Urinary bladder (tissue), 4 donors: ENCODE measurements around the gene LCN6. TPM values are rescaled to one million over a fixed set of nuclear protein-coding genes. Genes with fewer than 3 reads are reported as not detected.
"Not testable (repeated sequence)": the region's sequence is repeated elsewhere in the genome, so short reads cannot be mapped to it uniquely, and the experiment has no call there.

Experiments used
- DNase-seq: peaks from one replicate; pipeline ENCODE4 v3.0.0-alpha.2; 2015; ENCODE audit errors: extremely low spot score
- H3K27ac ChIP-seq: one replicate; pipeline ENCODE4 v1.5.1; 2013; ENCODE audit warnings: low read depth, mild to moderate bottlenecking, moderate library complexity
- H3K36me3 ChIP-seq: one replicate; pipeline ENCODE4 v1.6.1; 2013; ENCODE audit warnings: mild to moderate bottlenecking, moderate library complexity; ENCODE audit not compliant: insufficient read depth
- H3K4me1 ChIP-seq: one replicate; pipeline ENCODE4 v1.6.1; 2013; ENCODE audit warnings: mild to moderate bottlenecking, moderate library complexity; ENCODE audit not compliant: insufficient read depth
- H3K4me3 ChIP-seq: one replicate; pipeline ENCODE4 v1.5.1; 2013; ENCODE audit warnings: low read depth, low read length
- WGBS: extraction: QIAGEN DNeasy Blood & Tissue Kit; methylation state at CpG from one replicate; pipeline ENCODE4 v1.1.7; 2013; 5-methylcytosine and 5-hydroxymethylcytosine counted together
- polyA plus RNA-seq: library from polyadenylated mRNA; stranded (reverse); fragments of 200-250 nt; gene quantifications from one replicate; pipeline ENCODE4 v1.2.3, GENCODE V29; 2013
- total RNA-seq: library from RNA; depleted of rRNA; stranded (reverse); fragments of >200 nt; gene quantifications from one replicate; pipeline ENCODE4 v1.2.3, GENCODE V29; 2014
- donor health status: healthy with polysubstance abuse.
- donor health status: healthy.

LCN6 gene
- total and polyA plus RNA-seq, 2 donors = 26.6 TPM; not detected in 1

DNA sequence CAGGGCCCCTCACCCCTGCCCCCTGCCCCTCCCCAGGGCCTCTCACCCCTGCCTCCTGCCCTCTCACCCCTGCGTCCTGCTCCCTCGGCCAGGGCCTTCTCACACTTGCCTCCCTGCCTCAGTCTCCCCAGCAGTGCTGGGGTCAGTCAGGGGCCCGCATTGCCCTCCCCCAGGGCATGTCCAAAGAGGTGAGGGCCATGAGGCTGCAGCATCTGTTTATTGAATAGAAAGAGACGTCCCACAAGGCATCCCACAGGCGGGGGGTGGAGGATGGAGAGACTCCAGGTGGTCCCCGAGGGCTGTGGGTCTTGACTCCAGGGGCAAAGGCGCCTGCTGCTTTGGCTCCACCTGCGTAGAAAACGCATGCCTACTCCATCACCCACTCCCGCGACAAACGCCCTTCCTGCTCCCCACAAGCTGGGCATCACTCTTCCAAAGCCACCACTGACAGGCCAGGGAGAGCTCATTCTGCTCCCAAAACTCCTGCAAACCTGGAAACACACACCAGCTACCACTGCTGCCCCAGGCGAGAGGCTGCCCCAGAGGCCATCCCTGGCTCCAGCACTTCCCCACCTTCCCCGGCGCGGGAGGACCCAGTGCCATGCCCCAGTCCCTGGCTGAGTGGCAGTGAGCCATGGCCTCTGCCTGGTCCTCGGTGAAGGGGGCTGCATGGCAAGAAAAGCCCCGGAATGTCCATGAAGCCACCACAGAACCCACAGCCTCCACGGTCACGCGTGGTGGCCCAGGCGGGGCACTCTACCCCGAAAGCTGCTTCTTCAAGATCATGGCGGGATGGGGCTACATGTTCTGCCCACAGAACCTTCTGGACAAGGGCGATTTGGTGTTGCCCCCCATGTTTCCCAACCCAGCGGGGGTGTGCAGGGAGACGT lies 11.4 kb upstream of the LCN6 start:
- H3K36me3 ChIP-seq = no peaks in the 10 kb centered on the region
- no peak overlapping the region for H3K27ac ChIP-seq
- no peak for DNase-seq
- WGBS = 86% methylated on average over 27 of the region's 27 CpGs
- H3K4me1 ChIP-seq = peaks cover 1% of the 10 kb centered on the region
- no peak overlapping the region for H3K4me3 ChIP-seq

DNA sequence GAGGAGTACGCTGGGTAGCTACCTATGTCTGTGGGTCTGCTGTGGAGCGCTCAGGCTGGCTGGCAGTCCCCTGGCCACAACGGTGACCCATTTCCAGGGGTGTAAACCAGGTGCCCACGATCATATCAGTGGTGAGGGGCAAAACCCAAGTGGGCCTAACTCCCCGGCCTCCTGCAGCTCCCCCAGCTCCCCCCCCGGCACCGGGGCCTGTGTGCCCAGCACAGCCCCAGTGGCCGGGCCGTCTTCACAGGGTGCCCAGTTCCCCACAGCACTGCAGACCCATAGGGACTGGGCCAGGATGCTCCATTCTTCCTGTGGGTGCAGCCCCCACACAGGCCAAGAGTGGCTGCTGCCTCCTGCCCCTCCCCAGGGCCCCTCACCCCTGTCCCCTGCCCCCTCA lies 10.7 kb upstream of the LCN6 start:
- DNase-seq = no peak
- H3K4me3 ChIP-seq = no peak overlapping the region
- H3K4me1 ChIP-seq = peaks cover 1% of the 10 kb centered on the region
- no peaks in the 10 kb centered on the region for H3K36me3 ChIP-seq
- 80% methylated on average over 9 of the region's 9 CpGs for WGBS
- no peak overlapping the region for H3K27ac ChIP-seq

DNA sequence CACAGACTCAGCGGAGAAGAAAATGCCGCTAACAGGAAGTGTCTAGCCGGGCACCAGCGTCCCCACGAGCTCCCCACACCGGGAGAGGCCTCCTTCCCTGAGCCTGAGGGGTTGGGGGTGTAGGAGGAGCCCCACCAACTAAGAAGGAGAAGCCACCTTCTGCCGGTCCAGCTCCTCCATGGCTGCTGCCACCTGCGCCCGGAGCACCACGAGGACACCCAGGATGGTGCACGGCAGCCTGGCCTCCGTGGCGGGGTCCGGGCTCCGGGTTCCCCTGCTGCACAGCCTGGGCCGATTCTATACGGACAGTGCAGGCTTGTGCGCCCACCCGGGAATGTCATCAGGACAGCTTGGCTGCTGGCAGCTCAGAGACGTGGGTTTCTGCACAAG lies 9.4 kb upstream of the LCN6 start:
- Histone ChIP-seq H3K27ac (no peak overlapping the region), H3K36me3 (no peaks in the 10 kb centered on the region), H3K4me1 (no peaks in the 10 kb centered on the region), H3K4me3 (no peak overlapping the region)
- no peak for DNase-seq
- 82% methylated on average over 20 of the region's 20 CpGs for WGBS

DNA sequence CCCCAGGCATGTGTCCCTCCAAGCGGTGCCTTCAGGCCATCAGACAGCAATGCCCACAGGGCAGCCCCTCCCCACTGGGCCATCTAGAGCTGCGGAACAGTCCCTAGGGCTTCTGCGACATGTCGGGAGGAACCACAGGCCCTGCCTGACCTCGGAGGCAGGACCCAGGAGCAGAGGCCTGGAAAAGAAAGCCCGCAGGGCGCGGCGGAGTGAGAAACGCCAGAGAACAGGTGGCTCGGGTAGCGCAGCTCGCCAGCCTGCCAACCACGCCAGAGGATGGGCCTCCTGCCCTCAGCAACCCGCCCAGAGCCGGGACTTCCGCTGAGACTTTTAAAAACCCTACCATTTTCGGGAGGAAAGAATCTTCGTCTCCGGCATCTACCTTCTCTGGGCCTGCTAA lies 9.0 kb upstream of the LCN6 start:
- Histone ChIP-seq H3K4me3 (no peak overlapping the region), H3K36me3 (no peaks in the 10 kb centered on the region), H3K4me1 (no peaks in the 10 kb centered on the region), H3K27ac (no peak overlapping the region)
- WGBS = 91% methylated on average over 20 of the region's 20 CpGs
- DNase-seq = no peak

DNA sequence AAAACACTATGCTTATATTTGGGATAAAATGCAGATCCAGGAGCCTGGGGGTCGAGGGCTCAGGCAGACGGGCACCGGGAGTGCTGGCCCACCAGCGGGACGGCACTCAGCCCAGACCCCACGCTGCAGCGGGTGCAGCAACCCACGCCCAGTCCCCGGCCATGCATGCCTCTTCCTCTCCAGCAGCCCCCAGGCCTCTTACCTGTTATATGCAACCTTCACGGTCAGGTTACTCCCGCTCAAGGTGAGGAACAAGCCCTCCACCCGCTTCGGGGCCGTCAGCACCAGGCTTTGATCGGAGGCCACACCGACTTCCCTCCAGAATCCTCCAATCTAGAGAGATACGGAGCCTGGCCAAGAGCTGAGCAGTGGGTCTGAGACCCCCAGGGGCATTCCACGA lies 8.5 kb upstream of the LCN6 start:
- DNase-seq = no peak
- 90% methylated on average over 18 of the region's 18 CpGs for WGBS
- H3K4me1 ChIP-seq = no peaks in the 10 kb centered on the region
- no peaks in the 10 kb centered on the region for H3K36me3 ChIP-seq
- H3K27ac ChIP-seq = no peak overlapping the region
- no peak overlapping the region for H3K4me3 ChIP-seq

DNA sequence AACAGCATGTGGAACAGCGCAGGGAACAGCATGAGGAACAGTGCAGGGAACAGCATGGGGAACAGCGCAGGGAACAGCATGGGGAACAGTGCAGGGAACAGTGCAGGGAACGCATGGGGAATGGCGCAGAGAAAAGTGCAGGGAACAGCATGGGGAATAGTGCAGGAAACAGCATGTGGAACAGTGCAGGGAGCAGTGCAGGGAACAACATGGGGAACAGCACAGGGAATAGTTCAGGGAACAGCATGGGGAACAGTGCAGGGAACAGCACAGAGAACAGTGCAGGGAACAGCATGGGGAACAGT lies 7.8 kb upstream of the LCN6 start:
- no peak for DNase-seq
- Histone ChIP-seq H3K4me3 (no peak overlapping the region), H3K36me3 (no peaks in the 10 kb centered on the region), H3K27ac (no peak overlapping the region), H3K4me1 (no peaks in the 10 kb centered on the region)
- WGBS = 97% methylated on average over 4 of the region's 4 CpGs

DNA sequence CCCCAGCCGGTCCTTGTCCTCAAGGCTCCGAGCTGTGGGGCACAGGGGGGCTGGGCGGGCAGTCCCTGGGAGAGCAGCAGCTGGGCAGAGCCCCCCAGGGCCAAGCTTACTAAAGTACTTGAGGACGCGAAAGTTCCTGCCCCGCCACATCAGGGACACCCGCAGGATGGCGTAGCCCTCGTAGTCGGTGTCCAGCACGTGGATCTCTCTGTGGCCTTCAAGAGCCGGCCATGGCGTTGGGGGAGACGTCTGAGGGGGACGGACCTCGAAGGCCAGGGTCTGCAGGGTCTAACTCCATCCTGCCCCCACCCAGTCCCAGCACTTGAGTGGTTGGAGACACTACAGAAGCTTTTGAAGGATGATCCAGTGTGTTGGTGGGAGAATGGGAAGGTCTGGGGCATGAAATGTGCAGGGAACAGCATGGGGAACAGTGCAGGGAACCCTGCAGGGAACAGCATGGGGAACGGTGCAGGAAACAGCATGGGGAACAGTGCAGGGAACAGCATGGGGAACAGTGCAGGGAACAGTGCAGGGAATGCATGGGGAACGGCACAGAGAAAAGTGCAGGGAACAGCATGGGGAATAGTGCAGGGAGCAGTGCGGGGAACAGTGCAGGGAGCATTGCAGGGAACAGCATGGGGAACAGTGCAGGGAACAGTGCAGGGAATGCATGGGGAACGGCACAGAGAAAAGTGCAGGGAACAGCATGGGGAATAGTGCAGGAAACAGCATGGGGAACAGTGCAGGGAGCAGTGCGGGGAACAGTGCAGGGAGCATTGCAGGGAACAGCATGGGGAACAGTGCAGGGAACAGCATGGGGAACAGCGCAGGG lies 7.2 kb upstream of the LCN6 start:
- H3K4me1 ChIP-seq, H3K4me3 ChIP-seq, H3K27ac ChIP-seq, H3K36me3 ChIP-seq, DNase-seq: not testable (repeated sequence)
- WGBS = 88% methylated on average over 22 of the region's 22 CpGs

DNA sequence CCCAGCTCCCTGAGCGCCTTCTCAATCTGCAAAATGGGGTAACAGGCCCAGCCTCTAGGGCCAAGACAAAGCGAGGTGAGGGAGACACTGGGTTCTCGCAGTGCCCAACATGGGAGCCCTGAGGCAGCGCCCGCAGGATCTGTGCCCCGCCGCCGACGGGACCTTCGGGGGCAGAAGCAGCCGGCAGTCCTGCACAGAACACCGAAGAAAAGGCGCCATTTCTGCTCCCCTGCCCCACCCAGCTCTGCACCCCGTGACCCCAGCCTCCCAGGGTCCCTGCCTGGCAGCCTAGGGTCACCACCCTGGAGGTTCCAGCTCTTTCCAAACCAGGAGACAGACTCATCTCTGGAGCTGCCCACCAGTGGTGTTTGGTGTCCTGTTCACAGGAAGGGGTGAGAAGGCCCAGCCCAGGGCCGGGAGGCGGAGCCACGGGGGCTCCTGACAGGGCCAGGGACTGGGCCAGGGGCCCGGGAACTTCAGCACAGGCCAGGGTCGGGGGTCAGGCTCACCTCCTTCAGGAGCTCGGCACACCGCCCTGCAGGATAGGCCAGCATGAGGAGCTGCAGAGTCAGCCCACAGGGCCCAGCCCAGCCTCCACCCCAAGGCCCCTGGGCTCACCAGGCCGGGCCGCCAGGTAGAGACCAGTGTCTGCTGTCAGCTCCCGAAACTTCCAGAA lies 6.4 kb upstream of the LCN6 start:
- H3K4me1 ChIP-seq = no peaks in the 10 kb centered on the region
- DNase-seq = no peak
- WGBS = 74% methylated on average over 24 of the region's 24 CpGs

DNA sequence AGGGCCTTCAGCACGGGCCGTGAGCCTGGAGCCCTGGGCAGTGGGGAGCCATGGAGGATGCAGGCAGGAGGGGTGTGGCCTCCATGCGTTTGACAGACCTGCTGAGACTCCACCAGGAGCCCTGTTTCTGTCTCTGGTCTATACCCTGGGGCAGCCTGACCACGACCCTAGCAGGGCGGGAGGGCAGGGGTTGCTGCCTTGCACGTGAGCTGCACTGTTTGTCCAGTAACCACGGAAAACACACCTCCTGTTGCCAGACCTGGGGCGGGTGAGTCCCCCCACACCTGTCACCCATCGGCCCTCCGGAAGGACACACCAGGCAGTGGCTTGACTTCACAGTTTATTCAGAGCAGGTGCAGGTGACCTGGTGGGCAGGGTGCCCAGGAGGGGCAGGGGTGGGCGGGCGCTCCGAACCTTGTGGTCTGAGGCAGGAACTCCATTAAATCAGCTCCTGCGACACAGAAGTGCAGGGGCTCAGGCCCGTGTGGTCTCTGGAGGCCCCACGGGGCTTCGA lies 5.8 kb upstream of the LCN6 start:
- Histone ChIP-seq H3K4me1 (no peaks in the 10 kb centered on the region), H3K36me3 (no peaks in the 10 kb centered on the region), H3K27ac (no peak overlapping the region), H3K4me3 (no peak overlapping the region)
- no peak for DNase-seq
- WGBS = 76% methylated on average over 17 of the region's 17 CpGs

More for the DNA sequence above, 6.4 kb upstream of the LCN6 start:
- H3K4me3 ChIP-seq = no peak overlapping the region
- H3K36me3 ChIP-seq = no peaks in the 10 kb centered on the region
- no peak overlapping the region for H3K27ac ChIP-seq

DNA sequence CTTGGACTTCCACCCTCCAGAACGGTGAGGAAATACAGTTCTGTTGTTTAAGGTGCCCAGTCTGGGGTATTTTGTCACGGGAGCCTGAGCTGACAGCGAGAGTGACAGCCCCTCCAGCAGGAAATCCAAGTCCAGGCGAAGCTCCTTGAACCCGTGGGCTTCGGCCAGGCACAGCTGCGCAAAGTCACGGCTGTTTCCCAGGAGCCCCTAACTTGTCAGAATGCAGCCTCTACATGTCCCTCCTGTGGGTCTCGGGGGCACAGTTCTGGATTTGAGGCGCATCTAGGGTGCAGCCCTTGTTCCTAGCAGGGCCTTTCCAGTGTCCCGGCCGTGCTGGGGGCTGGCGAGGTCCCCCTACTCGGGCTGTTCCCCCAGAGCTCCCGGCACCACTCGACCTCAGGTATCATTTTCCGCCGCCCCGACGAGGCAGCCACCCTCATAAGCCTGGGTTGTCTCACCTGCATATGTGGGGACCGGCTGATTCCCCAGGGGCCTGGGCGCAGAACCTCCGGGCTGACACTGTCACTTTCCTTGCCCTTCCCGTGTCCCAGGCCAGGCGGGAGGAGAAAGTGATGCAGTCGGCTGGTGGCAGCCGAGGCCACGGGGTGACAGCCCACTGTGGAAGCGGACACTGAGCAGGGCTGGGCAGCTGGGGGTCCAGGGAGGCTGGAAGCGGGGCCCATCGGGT lies 5.2 kb upstream of the LCN6 start:
- no peak overlapping the region for H3K27ac ChIP-seq
- no peaks in the 10 kb centered on the region for H3K36me3 ChIP-seq
- no peak for DNase-seq
- no peaks in the 10 kb centered on the region for H3K4me1 ChIP-seq
- WGBS = 87% methylated on average over 31 of the region's 31 CpGs
- no peak overlapping the region for H3K4me3 ChIP-seq

DNA sequence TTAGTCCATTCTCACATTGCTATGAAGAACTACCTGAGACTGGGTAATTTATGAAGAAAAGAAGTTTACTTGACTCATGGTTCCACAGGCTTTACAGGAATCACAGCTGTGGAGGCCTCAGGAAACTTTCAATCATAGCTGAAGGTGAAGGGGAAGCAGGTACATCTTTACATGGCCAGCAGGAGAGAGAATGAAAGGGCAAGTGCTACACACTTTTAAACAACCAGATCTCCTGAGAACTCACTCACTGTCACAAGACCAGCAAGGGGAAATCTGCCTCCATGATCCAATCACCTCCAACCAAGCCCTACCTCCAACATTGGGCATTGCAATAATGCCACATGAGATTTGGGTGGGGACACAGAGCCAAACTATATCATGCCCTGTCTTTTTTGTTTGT lies 3.5 kb upstream of the LCN6 start:
- Histone ChIP-seq H3K36me3 (no peaks in the 10 kb centered on the region), H3K4me1 (no peaks in the 10 kb centered on the region), H3K27ac (no peak overlapping the region), H3K4me3 (no peak overlapping the region)
- DNase-seq = no peak

DNA sequence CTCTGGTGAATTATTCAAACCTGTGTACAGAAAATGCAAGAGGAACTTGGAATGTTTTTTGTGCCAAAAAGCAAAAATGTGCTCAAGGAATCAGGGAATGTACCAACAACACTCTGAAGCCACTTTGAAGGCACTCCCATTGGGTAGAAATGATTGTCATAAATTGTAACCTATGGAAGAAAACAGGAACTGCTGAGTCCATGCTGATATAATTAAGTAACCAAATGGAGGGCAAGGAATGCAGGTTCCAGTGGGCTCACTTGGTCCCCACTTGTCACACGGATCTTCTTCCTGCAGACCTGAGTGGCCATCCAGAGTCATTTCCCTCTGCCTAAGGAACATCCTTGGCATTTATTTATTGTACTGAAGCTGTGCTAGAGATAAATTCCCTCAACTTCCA lies 2.9 kb upstream of the LCN6 start:
- WGBS = 82% methylated on average over 1 of the region's 1 CpG
- Histone ChIP-seq H3K4me3 (no peak overlapping the region), H3K4me1 (no peaks in the 10 kb centered on the region), H3K36me3 (no peaks in the 10 kb centered on the region), H3K27ac (no peak overlapping the region)
- no peak for DNase-seq

DNA sequence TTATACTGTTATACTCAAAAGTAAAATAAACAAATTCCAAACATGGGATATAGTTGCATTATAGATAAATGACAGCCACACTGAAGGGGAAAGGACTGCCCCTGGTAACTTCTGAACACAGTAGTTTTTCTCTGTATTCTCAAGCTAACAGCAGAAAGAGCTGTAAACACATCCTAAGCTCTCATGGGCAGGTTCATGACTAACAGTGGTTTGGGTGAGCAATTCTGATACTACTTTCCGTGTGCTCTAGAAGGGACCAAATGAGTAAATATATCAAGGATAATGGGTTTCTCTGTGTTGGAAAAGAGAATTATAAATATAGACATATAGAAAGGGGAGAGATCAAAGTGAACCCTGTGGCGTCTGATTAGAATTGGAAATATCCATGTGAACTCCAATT lies 2.2 kb upstream of the LCN6 start:
- no peak for DNase-seq
- Histone ChIP-seq H3K4me3 (no peak overlapping the region), H3K27ac (no peak overlapping the region), H3K4me1 (no peaks in the 10 kb centered on the region), H3K36me3 (no peaks in the 10 kb centered on the region)
- WGBS = 39% methylated on average over 2 of the region's 2 CpGs
